H9 (cell line): ENCODE results near the gene SLC17A3. TPM values are rescaled to one million over a fixed set of nuclear protein-coding genes. Genes with fewer than 3 reads are reported as not detected.

Source experiments
- DNase-seq: peaks from one replicate; pipeline ENCODE4 v3.0.0-alpha.2; 2017
- H2AFZ ChIP-seq: one replicate; pipeline ENCODE4 v1.6.1; 2013; ENCODE audit warnings: mild to moderate bottlenecking, low read length, control low read depth, moderate library complexity
- H2AK5ac ChIP-seq: 2 replicates; pipeline ENCODE4 v1.6.1; 2013; ENCODE audit warnings: low read length, control low read depth, mixed read lengths; ENCODE audit not compliant: insufficient read length
- H2BK120ac ChIP-seq: one replicate; pipeline ENCODE4 v1.6.1; 2013; ENCODE audit warnings: low read depth, mild to moderate bottlenecking, low read length, control low read depth, inconsistent platforms; ENCODE audit not compliant: poor library complexity, severe bottlenecking
- H2BK12ac ChIP-seq: 2 replicates; pipeline ENCODE4 v1.6.1; 2013; ENCODE audit warnings: low read length, control low read depth, mixed read lengths, low read depth; ENCODE audit not compliant: insufficient read length
- H2BK15ac ChIP-seq: 2 replicates; pipeline ENCODE4 v1.6.1; 2013; ENCODE audit warnings: low read depth, low read length, control low read depth
- H2BK20ac ChIP-seq: one replicate; pipeline ENCODE4 v1.6.1; 2013; ENCODE audit warnings: low read depth, mild to moderate bottlenecking, low read length, control low read depth, inconsistent platforms; ENCODE audit not compliant: poor library complexity, severe bottlenecking
- H2BK5ac ChIP-seq: 2 replicates; pipeline ENCODE4 v1.6.1; 2013; ENCODE audit warnings: low read length, control low read depth, mixed read lengths; ENCODE audit not compliant: insufficient read length
- H3K14ac ChIP-seq: 2 replicates; pipeline ENCODE4 v1.6.1; 2013; ENCODE audit warnings: low read length, control low read depth; ENCODE audit not compliant: insufficient read depth
- H3K18ac ChIP-seq: 2 replicates; pipeline ENCODE4 v1.6.1; 2013; ENCODE audit warnings: low read depth, mild to moderate bottlenecking, mixed read lengths, low read length, control low read depth; ENCODE audit not compliant: insufficient read length
- H3K23ac ChIP-seq: 2 replicates; pipeline ENCODE4 v1.6.1; 2013; ENCODE audit warnings: low read length, control low read depth, mixed read lengths, low read depth; ENCODE audit not compliant: insufficient read length
- H3K23me2 ChIP-seq: 2 replicates; pipeline ENCODE4 v1.6.1; 2013; ENCODE audit warnings: low read depth, mild to moderate bottlenecking, mixed read lengths, low read length, control low read depth; ENCODE audit not compliant: insufficient read length, poor library complexity, severe bottlenecking
- H3K27ac ChIP-seq: 2 replicates; pipeline ENCODE4 v1.5.1; 2013; ENCODE audit warnings: low read length, control low read depth, mixed read lengths, low read depth; ENCODE audit not compliant: insufficient read length
- H3K27me3 ChIP-seq: 2 replicates; pipeline ENCODE4 v1.6.1; 2013; ENCODE audit warnings: low read length, control low read depth, inconsistent platforms; ENCODE audit not compliant: insufficient read depth
- H3K4ac ChIP-seq: 2 replicates; pipeline ENCODE4 v1.6.1; 2013; ENCODE audit warnings: low read depth, mild to moderate bottlenecking, control low read depth, inconsistent platforms, low read length, moderate library complexity
- H3K4me1 ChIP-seq: 2 replicates; pipeline ENCODE4 v1.6.1; 2013; ENCODE audit warnings: low read length, control low read depth, inconsistent platforms; ENCODE audit not compliant: insufficient read depth
- H3K4me2 ChIP-seq: 2 replicates; pipeline ENCODE4 v1.6.1; 2013; ENCODE audit warnings: low read length, control low read depth, mixed read lengths; ENCODE audit not compliant: insufficient read length, insufficient read depth
- H3K56ac ChIP-seq: 2 replicates; pipeline ENCODE4 v1.6.1; 2013; ENCODE audit warnings: low read depth, mild to moderate bottlenecking, mixed read lengths, low read length, control low read depth; ENCODE audit not compliant: insufficient read length
- H3K79me1 ChIP-seq: 2 replicates; pipeline ENCODE4 v1.6.1; 2013; ENCODE audit warnings: low read depth, mild to moderate bottlenecking, moderate library complexity, low read length, control low read depth, inconsistent platforms; ENCODE audit not compliant: insufficient read depth, poor library complexity, severe bottlenecking
- H3K79me2 ChIP-seq: 2 replicates; pipeline ENCODE4 v1.6.1; 2013; ENCODE audit warnings: low read length, control low read depth, inconsistent platforms; ENCODE audit not compliant: insufficient read depth
- H3K9ac ChIP-seq: 2 replicates; pipeline ENCODE4 v1.6.1; 2013; ENCODE audit warnings: low read length, control low read depth, mixed read lengths; ENCODE audit not compliant: insufficient read length; ENCODE audit errors: extremely low read depth
- H3K9me3 ChIP-seq: one replicate; pipeline ENCODE4 v1.6.1; 2013; ENCODE audit warnings: low read depth, low read length, inconsistent platforms; ENCODE audit not compliant: control insufficient read depth
- H3T11ph ChIP-seq: one replicate; pipeline ENCODE4 v1.6.1; 2013; ENCODE audit warnings: mild to moderate bottlenecking, low read length, control low read depth, inconsistent platforms
- H4K20me1 ChIP-seq: one replicate; pipeline ENCODE4 v1.6.1; 2013; ENCODE audit not compliant: control insufficient read depth, insufficient read length, insufficient read depth
- H4K5ac ChIP-seq: 2 replicates; pipeline ENCODE4 v1.6.1; 2013; ENCODE audit warnings: low read depth, mild to moderate bottlenecking, mixed read lengths, low read length, control low read depth; ENCODE audit not compliant: insufficient read length
- H4K8ac ChIP-seq: replicated peaks from 2 replicates; pipeline ENCODE4 v1.6.1; 2013; ENCODE audit warnings: low read length, control low read depth, mixed read lengths, low read depth; ENCODE audit not compliant: insufficient read length
- H4K91ac ChIP-seq: 2 replicates; pipeline ENCODE4 v1.6.1; 2013; ENCODE audit warnings: low read depth, mild to moderate bottlenecking, moderate library complexity, mixed read lengths, low read length, control low read depth; ENCODE audit not compliant: insufficient read length
- H3K27ac Mint-ChIP-seq, 3 experiments: 2 replicates in 2 of 3; 3 replicates in 1 of 3; pipeline ENCODE4 v1.8.0; 2020 to 2021; ENCODE audit warnings: mixed read lengths in 3 of 3, mild to moderate bottlenecking in 1 of 3, moderate library complexity in 1 of 3
- H3K27me3 Mint-ChIP-seq: 2 replicates; pipeline ENCODE4 v1.8.0; 2021; ENCODE audit warnings: low read depth, mild to moderate bottlenecking, moderate library complexity, mixed read lengths
- H3K36me3 Mint-ChIP-seq, 3 experiments: 2 replicates in 2 of 3; 3 replicates in 1 of 3; pipeline ENCODE4 v1.8.0; 2020 to 2021; ENCODE audit warnings: low read depth in 3 of 3, mixed read lengths in 3 of 3; ENCODE audit not compliant: insufficient read depth in 1 of 3
- H3K4me1 Mint-ChIP-seq, 2 experiments: 2 replicates each; pipeline ENCODE4 v1.8.0; 2020; ENCODE audit warnings: mixed read lengths in 2 of 2
- H3K4me3 Mint-ChIP-seq, 2 experiments: 2 replicates in 1 of 2; 3 replicates in 1 of 2; pipeline ENCODE4 v1.8.0; 2020 to 2021; ENCODE audit warnings: mild to moderate bottlenecking in 2 of 2, mixed read lengths in 2 of 2, moderate library complexity in 1 of 2
- H3K9me3 Mint-ChIP-seq, 2 experiments: 2 replicates in 1 of 2; 3 replicates in 1 of 2; pipeline ENCODE4 v1.8.0; 2020; ENCODE audit warnings: mild to moderate bottlenecking in 2 of 2, mixed read lengths in 2 of 2, moderate library complexity in 1 of 2
- WGBS: extraction: QIAGEN DNeasy Blood & Tissue Kit; methylation state at CpG from one replicate; pipeline ENCODE4 v1.1.7; 2013; ENCODE audit warnings: missing lambda C conversion rate, low lambda C conversion rate, mixed read lengths; ENCODE audit not compliant: insufficient read length; ENCODE audit errors: extremely low coverage; 5-methylcytosine and 5-hydroxymethylcytosine counted together
- total RNA-seq: library from RNA; stranded (reverse); gene quantifications from 2 replicates; pipeline ENCODE4 v1.2.1, GENCODE V29; 2021
- TF ChIP-seq, protein P1 (sequence below): fragments of 200-600 bp; sonication (generic); conservative IDR thresholded peaks from 3 replicates; pipeline ENCODE4 v1.8.0; 2021; ENCODE audit warnings: antibody characterized with exemption, mild to moderate bottlenecking

SLC17A3 gene
- total RNA-seq, 1 experiment from 2014 or later, result not detected

DNA sequence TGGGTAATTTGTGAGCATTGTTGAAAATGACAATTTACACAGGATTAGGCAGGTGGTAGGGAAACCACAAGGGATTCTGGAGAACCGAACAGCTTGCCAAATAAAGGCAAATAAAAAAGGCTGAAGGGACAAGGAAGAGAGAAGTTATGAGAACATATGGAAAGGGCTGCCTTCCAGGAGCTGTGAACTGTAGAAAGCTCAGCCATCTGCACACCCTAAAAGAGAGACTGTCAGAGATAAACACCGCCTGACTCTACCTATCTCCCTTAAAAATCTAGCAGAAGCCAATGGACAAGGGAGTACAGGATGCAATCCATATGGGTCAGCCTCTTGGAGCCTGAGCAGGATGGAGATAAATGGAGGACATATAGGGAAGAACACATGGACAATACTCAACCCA lies 29.5 kb downstream of the SLC17A3 start:
- Histone ChIP-seq H4K20me1 (no peaks in the 10 kb centered on the region), H3K23me2 (no peaks in the 10 kb centered on the region), H3K27ac (no peak overlapping the region), H2BK12ac (no peak overlapping the region), H2BK20ac (no peak overlapping the region), H3K4me1 (peaks cover under 1% of the 10 kb centered on the region; the same call in 1 of the 2 replicates), H2AFZ (no peak overlapping the region), H3K9ac (no peak overlapping the region), H3K27me3 (no peaks in the 10 kb centered on the region), H3K56ac (no peak overlapping the region), H4K8ac (no peak overlapping the region), H4K5ac (no peak overlapping the region), H3K4me2 (no peak overlapping the region), H3K23ac (no peak overlapping the region), H2BK15ac (no peak overlapping the region), H3T11ph (no peak overlapping the region), H3K9me3 (no peaks in the 10 kb centered on the region), H3K79me2 (no peaks in the 10 kb centered on the region), H3K79me1 (no peaks in the 10 kb centered on the region), H4K91ac (no peak overlapping the region), H2BK120ac (no peak overlapping the region), H2AK5ac (no peak overlapping the region), H3K4ac (no peak overlapping the region), H3K18ac (no peak overlapping the region), H2BK5ac (no peak overlapping the region), H3K14ac (no peak overlapping the region)
- Mint-ChIP-seq H3K27me3 (peaks cover 2% of the 10 kb centered on the region; the same call in 1 of the 2 replicates), H3K9me3 (no peaks in the 10 kb centered on the region; a peak in 1 of 5 replicates), H3K27ac (no peak overlapping the region), H3K36me3 (no peaks in the 10 kb centered on the region), H3K4me3 (no peak overlapping the region), H3K4me1 (peaks cover under 1 to 1% of the 10 kb centered on the region in 2 experiments)
- TF ChIP-seq, protein P1, sequence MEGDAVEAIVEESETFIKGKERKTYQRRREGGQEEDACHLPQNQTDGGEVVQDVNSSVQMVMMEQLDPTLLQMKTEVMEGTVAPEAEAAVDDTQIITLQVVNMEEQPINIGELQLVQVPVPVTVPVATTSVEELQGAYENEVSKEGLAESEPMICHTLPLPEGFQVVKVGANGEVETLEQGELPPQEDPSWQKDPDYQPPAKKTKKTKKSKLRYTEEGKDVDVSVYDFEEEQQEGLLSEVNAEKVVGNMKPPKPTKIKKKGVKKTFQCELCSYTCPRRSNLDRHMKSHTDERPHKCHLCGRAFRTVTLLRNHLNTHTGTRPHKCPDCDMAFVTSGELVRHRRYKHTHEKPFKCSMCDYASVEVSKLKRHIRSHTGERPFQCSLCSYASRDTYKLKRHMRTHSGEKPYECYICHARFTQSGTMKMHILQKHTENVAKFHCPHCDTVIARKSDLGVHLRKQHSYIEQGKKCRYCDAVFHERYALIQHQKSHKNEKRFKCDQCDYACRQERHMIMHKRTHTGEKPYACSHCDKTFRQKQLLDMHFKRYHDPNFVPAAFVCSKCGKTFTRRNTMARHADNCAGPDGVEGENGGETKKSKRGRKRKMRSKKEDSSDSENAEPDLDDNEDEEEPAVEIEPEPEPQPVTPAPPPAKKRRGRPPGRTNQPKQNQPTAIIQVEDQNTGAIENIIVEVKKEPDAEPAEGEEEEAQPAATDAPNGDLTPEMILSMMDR, result no peak
- no CpG with 5 or more reads among the region's 2 CpGs for WGBS
- DNase-seq, result no peak
